BLaER1 treated with 17β-estradiol and CSF1 and Interleukin-3, amounts not matched to agents 10 nM and 100 nM (cell line): ENCODE results near the gene IVD.

Experiments used
- H3K27ac ChIP-seq, 11 experiments: shearing (Covaris generic); formaldehyde crosslinking; 2 replicates each; pipeline ENCODE4 v1.8.1; 2022
- H3K27me3 ChIP-seq, 11 experiments: shearing (Covaris generic); formaldehyde crosslinking; 2 replicates each; pipeline ENCODE4 v1.8.1; 2022
- H3K36me3 ChIP-seq, 11 experiments: shearing (Covaris generic); formaldehyde crosslinking; 2 replicates each; pipeline ENCODE4 v1.8.1; 2022
- H3K4me1 ChIP-seq, 10 experiments: shearing (Covaris generic); formaldehyde crosslinking; 2 replicates each; pipeline ENCODE4 v1.8.1; 2022
- H3K4me2 ChIP-seq, 11 experiments: shearing (Covaris generic); formaldehyde crosslinking; 2 replicates each; pipeline ENCODE4 v1.8.1; 2022
- H3K4me3 ChIP-seq, 10 experiments: shearing (Covaris generic); formaldehyde crosslinking; 2 replicates each; pipeline ENCODE4 v1.8.1; 2022
- H3K9ac ChIP-seq, 11 experiments: shearing (Covaris generic); formaldehyde crosslinking; 2 replicates each; pipeline ENCODE4 v1.8.1; 2022
- H3K9me3 ChIP-seq, 11 experiments: shearing (Covaris generic); formaldehyde crosslinking; replicated peaks in 1 of 11; 2 replicates each; pipeline ENCODE4 v1.8.1; 2022
- H4K20me1 ChIP-seq, 11 experiments: shearing (Covaris generic); formaldehyde crosslinking; 2 replicates each; pipeline ENCODE4 v1.8.1; 2022
- Cebpa-rat ChIP-seq, 11 experiments: shearing (Covaris generic); IDR thresholded peaks; 2 replicates each; pipeline ENCODE4 v1.8.1; 2022

IVD gene

DNA sequence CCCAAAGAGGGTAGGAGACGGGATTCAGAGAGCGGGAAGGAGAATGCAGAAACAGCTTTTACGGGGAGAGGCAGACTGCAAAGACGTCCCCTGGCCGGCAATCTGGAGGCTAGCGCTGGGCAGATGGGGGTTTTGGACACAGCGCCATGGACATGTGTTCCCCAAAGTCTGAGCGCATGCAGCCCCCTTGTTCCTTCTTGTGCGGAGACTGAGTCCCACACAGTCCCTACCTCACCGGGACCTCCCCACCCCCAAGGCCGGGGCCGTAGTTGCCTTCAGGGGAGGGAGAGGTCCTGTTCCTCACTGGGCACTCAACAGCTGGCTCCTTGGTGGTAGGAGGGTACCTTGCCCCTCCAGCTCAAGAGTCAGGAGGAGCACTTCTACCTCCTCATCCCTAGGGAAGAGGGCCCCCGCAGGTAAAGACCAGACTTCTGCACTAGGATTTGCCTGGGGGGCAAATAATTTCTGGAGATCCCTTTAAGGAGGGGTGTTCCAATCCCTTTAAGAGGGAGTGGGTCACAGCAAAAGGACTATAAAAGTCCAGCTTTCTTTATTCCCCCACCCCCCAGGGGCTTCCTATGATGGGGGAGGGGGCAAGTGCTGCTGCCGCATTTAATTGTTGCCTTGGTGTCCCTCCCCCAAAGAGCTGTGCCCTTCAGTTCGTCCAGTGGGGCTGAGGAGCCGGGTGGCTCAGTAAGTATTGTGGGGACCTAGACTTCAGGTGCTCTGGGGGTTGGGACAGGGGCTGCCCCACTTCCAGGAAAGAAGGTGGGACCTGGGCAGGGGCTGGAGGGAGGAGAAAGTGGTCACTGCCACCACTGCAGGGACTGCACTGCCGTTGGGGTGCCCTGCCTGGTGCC is 31.5 kb downstream of the IVD start:
- peaks cover 23 to 54% (median 34%) of the 10 kb centered on the region in 11 experiments; a peak in 20 of 22 replicates for H3K27me3 ChIP-seq
- TF ChIP-seq Cebpa-rat (IDR thresholded peaks at IDR 0.05) = no peak
- no peaks in the 10 kb centered on the region for H3K9me3 ChIP-seq
- peak overlapping the region in 7 of 11 experiments; percentile 20 to 67 (median 55); a peak in 6 of 22 replicates for H3K27ac ChIP-seq
- H3K9ac ChIP-seq = peak overlapping the region; percentile 57 to 78 (median 70); a peak in 20 of 22 replicates
- H3K4me3 ChIP-seq = peak overlapping the region; percentile 52 to 73 (median 60)
- H4K20me1 ChIP-seq = peaks cover 4 to 11% (median 10%) of the 10 kb centered on the region in 11 experiments; a peak in 20 of 22 replicates
- peaks cover 32 to 68% (median 60%) of the 10 kb centered on the region in 10 experiments for H3K4me1 ChIP-seq
- H3K36me3 ChIP-seq = no peaks in the 10 kb centered on the region
- peak overlapping the region; percentile 92 to 99 (median 98) for H3K4me2 ChIP-seq

GRCh38 chr15:40437752-40438687 is 32.4 kb downstream of the IVD start:
- Histone ChIP-seq H3K4me1 (peaks cover 40 to 70% (median 68%) of the 10 kb centered on the region in 10 experiments), H3K36me3 (no peaks in the 10 kb centered on the region; a peak in 1 of 22 replicates), H3K27me3 (peaks cover 23 to 59% (median 34%) of the 10 kb centered on the region in 11 experiments; a peak in 20 of 22 replicates), H3K9me3 (no peaks in the 10 kb centered on the region), H3K27ac (no peak overlapping the region), H3K9ac (no peak overlapping the region), H3K4me2 (peak overlapping the region in 9 of 11 experiments; percentile 92 to 99 (median 98); a peak in 18 of 22 replicates), H3K4me3 (no peak overlapping the region), H4K20me1 (peaks cover 13 to 20% (median 19%) of the 10 kb centered on the region in 11 experiments)
- TF ChIP-seq Cebpa-rat (IDR thresholded peaks at IDR 0.05) = no peak

DNA sequence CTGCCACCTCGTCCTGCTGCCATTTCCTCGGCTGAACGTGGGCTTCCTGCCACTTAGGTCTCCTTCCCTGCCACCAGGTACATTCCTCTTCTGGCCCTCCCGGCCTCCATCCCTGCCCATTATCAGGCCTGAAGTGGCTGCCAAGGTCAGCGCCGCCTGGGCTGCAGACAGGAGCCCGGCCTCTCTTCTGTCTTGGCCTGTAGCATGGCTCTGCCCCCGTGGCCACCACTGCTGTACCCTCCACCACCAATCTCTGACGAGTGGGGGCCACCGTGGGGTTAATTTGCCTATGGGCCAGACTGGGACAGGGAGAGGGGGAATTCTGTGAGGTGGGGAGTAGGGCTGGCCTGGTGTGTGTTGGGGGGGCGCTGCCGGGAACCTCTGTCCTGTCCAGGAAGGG is 33.1 kb downstream of the IVD start:
- Histone ChIP-seq H3K4me1 (peaks cover 47 to 77% (median 75%) of the 10 kb centered on the region in 10 experiments), H3K36me3 (no peaks in the 10 kb centered on the region; a peak in 2 of 22 replicates), H3K27ac (no peak overlapping the region), H4K20me1 (peaks cover 20 to 27% (median 26%) of the 10 kb centered on the region in 11 experiments), H3K9me3 (no peaks in the 10 kb centered on the region), H3K9ac (0 out of 22 replicates have a peak overlapping the region, but pooled peaks of 1 of the 11 experiments have one; percentile 87), H3K27me3 (peaks cover 23 to 59% (median 34%) of the 10 kb centered on the region in 11 experiments; a peak in 20 of 22 replicates), H3K4me2 (peak overlapping the region in 9 of 11 experiments; percentile 92 to 100 (median 99); a peak in 18 of 22 replicates), H3K4me3 (no peak overlapping the region; a peak in 1 of 20 replicates)
- TF ChIP-seq Cebpa-rat (IDR thresholded peaks at IDR 0.05) = no peak

DNA sequence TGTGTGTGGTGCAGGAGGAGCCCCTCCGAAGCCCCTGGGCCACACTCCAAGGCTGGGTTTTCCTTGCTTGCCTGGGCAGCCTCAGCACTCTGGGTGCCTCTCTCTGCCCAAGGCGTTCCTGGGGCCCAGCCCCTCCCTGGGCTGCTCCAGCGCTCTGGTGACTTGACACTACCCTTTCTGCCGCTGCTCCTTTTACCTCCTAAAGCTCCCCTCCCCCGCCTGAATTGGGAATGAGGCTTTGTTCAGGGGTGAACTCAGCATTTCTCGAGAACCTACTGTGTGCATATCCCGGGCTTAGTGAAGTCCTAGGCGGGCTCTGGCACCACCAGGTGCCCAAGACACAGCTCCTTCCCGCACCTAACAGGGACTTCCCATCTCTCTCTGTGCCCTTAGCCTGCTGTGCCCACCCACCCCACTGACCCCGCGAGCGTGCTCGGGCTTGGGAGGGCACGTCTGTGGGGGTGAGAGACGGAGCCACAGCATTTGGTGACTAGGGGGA is 33.9 kb downstream of the IVD start:
- Histone ChIP-seq H3K4me3 (peak overlapping the region; percentile 57 to 93 (median 88)), H3K36me3 (no peaks in the 10 kb centered on the region; a peak in 2 of 22 replicates), H3K9me3 (no peaks in the 10 kb centered on the region), H3K27me3 (peaks cover 23 to 59% (median 34%) of the 10 kb centered on the region in 11 experiments; a peak in 20 of 22 replicates), H3K9ac (peak overlapping the region; percentile 62 to 92 (median 78); a peak in 16 of 22 replicates), H3K27ac (peak overlapping the region in 1 of 11 experiments; percentile 81; a peak in 2 of 22 replicates), H3K4me1 (peaks cover 55 to 82% (median 80%) of the 10 kb centered on the region in 10 experiments), H4K20me1 (peaks cover 28 to 35% (median 34%) of the 10 kb centered on the region in 11 experiments), H3K4me2 (peak overlapping the region; percentile 89 to 100 (median 98))
- TF ChIP-seq Cebpa-rat (IDR thresholded peaks at IDR 0.05) = no peak

GRCh38 chr15:40439960-40440742 is 34.6 kb downstream of the IVD start:
- H3K9ac ChIP-seq = peak overlapping the region; percentile 62 to 92 (median 78)
- no peaks in the 10 kb centered on the region for H3K9me3 ChIP-seq
- peaks cover 61 to 82% (median 78%) of the 10 kb centered on the region in 10 experiments for H3K4me1 ChIP-seq
- peaks cover 35 to 42% (median 40%) of the 10 kb centered on the region in 11 experiments for H4K20me1 ChIP-seq
- no peaks in the 10 kb centered on the region; a peak in 2 of 22 replicates for H3K36me3 ChIP-seq
- H3K27me3 ChIP-seq = peaks cover 23 to 59% (median 34%) of the 10 kb centered on the region in 11 experiments; a peak in 20 of 22 replicates
- H3K4me3 ChIP-seq = peak overlapping the region; percentile 57 to 93 (median 88)
- no peak for TF ChIP-seq Cebpa-rat (IDR thresholded peaks at IDR 0.05)
- peak overlapping the region in 10 of 11 experiments; percentile 44 to 81 (median 62); a peak in 19 of 22 replicates for H3K27ac ChIP-seq
- H3K4me2 ChIP-seq = peak overlapping the region; percentile 89 to 100 (median 98)

GRCh38 chr15:40440743-40441564 is 35.4 kb downstream of the IVD start, which contains the start of gene BAHD1:
TSS of gene BAHD1 (plus strand) at chr15:40440953. CDS start at chr15:40458465, 17,512 bp downstream.
- Histone ChIP-seq H3K9me3 (no peaks in the 10 kb centered on the region), H3K27me3 (peaks cover 23 to 55% (median 34%) of the 10 kb centered on the region in 11 experiments; a peak in 20 of 22 replicates), H3K4me1 (peaks cover 63 to 75% (median 71%) of the 10 kb centered on the region in 10 experiments), H3K27ac (peak within 1 kb of the TSS; percentile 65 to 83 (median 77)), H4K20me1 (peaks cover 43 to 50% (median 48%) of the 10 kb centered on the region in 11 experiments), H3K4me3 (peak within 1 kb of the TSS; percentile 79 to 93 (median 88)), H3K9ac (peak within 1 kb of the TSS; percentile 72 to 93 (median 87)), H3K36me3 (peaks cover 0 to 7% (median 0%) of the 10 kb centered on the region in 11 experiments; a peak in 6 of 22 replicates), H3K4me2 (peak within 1 kb of the TSS; percentile 94 to 100 (median 99))
- no peak for TF ChIP-seq Cebpa-rat (IDR thresholded peaks at IDR 0.05)
